ENCODE data around the gene C3orf20.

DNA sequence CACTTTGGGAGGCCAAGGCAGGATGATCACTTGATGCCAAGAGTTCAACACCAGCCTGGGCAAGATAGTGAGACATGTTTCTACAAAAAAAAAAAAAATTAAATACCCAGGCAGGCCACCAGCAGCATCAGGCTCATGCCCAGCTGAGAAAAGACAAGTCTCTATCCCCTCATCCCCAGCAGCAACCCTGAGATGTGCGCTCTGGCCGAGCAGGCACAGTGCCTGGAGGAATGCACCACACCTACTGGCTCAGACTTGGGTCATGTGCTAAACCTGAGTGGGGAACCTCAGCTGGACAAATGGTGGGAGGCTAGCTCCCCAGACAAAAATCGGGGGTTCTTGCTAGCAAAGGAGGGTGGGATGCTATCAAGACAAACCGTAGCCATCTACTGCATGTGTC lies 33.6 kb upstream of the C3orf20 start:
- TF ChIP-seq POLR2AphosphoS5 (IDR thresholded peaks at IDR 0.05; ENCODE audit: borderline replicate concordance, low read depth, low read length) (no peak), EZH2 (IDR thresholded peaks at IDR 0.05) (no peak), FOXP2 (optimal IDR thresholded peaks at IDR 0.05; ENCODE audit: control extremely low read depth, extremely low read length, insufficient read depth) (no peak)

Measured in SK-N-MC (cell line).